ENCODE results near the gene ALK.

Gene ALK

DNA sequence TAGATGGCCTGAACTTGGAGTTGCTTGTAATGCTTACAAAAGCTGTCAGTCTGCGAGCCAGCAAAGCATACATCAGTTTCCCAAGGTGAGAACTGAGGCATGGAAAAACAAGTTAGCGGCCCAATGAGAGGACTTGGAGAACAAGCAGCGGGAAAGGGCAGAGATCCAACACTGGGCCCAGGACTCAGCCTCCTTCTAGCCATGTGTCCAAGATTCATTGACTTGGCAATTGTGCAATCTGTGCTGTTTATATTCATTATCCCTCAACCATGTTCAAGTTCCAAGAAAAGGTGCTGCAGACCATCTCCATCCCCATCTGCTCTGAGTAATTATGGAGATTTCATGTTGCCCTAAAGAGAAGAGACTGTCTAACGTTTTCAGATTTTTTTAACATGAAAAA is 187.4 kb downstream of the ALK start:
- TF ChIP-seq, protein P1, sequence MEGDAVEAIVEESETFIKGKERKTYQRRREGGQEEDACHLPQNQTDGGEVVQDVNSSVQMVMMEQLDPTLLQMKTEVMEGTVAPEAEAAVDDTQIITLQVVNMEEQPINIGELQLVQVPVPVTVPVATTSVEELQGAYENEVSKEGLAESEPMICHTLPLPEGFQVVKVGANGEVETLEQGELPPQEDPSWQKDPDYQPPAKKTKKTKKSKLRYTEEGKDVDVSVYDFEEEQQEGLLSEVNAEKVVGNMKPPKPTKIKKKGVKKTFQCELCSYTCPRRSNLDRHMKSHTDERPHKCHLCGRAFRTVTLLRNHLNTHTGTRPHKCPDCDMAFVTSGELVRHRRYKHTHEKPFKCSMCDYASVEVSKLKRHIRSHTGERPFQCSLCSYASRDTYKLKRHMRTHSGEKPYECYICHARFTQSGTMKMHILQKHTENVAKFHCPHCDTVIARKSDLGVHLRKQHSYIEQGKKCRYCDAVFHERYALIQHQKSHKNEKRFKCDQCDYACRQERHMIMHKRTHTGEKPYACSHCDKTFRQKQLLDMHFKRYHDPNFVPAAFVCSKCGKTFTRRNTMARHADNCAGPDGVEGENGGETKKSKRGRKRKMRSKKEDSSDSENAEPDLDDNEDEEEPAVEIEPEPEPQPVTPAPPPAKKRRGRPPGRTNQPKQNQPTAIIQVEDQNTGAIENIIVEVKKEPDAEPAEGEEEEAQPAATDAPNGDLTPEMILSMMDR (IDR thresholded peaks at IDR 0.05; ENCODE audit: extremely low read depth, missing control alignments) = no peak
- no peak for DNase-seq (ENCODE audit: low spot score)

DNA sequence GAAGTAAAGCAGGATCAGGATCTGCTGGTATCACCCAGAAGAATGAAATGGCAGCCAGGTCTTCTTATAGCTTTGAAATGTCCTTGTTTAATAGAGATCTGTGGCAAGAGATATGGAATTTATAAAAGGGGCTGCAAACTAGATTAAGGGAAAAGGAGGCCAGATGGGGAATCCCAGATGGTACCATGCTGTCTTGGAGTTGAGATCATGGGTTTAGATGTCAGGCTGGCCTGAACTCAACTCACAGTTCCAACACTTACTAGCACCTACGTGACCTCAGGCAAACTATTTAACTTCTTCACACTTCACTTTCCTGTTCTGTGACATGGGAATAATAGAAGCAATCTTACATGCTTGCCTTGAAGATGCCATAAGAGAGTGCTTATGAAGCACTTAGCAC is 188.2 kb downstream of the ALK start:
- TF ChIP-seq, protein P1 (IDR thresholded peaks at IDR 0.05; ENCODE audit: extremely low read depth, missing control alignments) = no peak
- no peak for DNase-seq (ENCODE audit: low spot score)

DNA sequence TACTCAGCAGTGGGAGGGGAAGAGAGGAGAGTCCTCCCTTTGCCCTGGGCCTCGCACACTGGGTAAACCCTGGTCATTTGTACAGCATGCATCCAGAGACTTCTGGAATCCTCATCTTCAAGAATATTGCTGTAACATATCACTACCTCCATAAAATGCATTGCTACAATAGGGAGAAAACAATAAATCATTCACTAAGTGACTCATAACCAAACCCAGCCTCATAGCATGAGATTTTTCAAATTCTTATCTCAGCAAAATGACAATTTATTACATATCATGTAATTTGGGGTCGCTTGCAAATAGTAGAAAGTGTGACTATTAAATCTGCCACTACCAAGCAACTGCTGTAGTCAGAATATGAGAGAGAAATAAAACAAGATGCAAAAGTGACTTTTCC is 189.4 kb downstream of the ALK start:
- no peak for DNase-seq (ENCODE audit: low spot score)
- TF ChIP-seq, protein P1 (IDR thresholded peaks at IDR 0.05; ENCODE audit: extremely low read depth, missing control alignments) = no peak

DNA sequence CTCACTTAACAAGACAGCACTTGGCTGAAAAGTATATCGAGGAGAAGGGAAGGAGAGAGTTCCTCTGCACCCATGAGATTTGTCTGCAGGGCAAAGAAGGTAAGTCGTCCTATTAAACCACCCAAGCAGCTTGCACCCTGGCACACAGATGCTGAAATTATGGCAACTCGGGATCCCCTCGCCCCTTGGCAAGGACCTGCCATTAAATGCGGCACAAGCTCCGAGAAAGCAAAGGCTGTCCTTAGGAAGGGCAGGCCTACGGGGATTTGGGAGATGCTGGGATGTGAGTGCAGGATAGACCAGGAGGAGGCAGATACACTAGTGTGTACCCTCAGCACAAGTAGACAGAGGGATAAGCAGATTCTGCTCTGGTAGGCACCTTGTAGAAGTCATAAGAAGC is 191.5 kb downstream of the ALK start:
- DNase-seq (ENCODE audit: low spot score) = no peak
- TF ChIP-seq, protein P1 (IDR thresholded peaks at IDR 0.05; ENCODE audit: extremely low read depth, missing control alignments) = no peak

DNA sequence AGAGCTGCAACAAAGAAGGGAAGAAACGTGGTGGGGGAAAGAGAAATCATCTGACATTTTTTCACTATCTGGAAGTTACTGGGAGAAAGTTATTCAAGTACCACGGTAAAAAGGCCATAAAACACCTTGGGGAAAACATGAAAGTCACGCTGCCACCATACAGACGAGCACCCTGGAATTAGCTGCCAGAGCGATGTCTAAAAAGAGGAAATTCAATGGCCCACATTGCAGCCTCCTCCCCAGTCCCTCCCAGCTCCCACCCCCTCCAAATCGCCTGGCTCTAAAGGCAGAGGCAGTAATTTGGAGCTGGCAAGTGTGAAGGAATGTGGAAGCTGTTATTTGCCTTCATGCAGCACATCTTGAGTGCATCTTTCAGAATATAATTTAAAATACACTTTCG is 192.0 kb downstream of the ALK start:
- TF ChIP-seq, protein P1 (IDR thresholded peaks at IDR 0.05; ENCODE audit: extremely low read depth, missing control alignments) = no peak
- DNase-seq (ENCODE audit: low spot score) = no peak

DNA sequence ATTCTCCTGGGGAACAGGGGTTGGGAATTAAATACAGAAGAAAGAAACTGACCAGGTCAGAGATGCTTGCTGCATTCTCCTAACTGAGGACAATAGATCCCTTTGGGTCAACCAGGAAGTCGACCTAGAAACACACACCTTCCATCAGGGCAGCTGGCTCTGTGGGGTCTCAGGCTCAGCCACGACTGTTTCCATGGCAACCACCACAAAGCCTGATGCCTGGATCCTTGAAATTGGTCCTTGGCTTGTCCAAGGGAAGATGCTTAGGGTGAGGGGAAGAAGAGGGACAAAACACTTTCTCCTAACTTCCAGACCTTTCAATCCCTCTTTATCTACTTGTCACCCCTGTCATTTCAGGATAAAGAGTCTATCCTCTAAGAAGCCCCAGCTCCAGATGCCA is 194.4 kb downstream of the ALK start:
- DNase-seq (ENCODE audit: low spot score) = no peak
- TF ChIP-seq, protein P1 (IDR thresholded peaks at IDR 0.05; ENCODE audit: extremely low read depth, missing control alignments) = no peak

DNA sequence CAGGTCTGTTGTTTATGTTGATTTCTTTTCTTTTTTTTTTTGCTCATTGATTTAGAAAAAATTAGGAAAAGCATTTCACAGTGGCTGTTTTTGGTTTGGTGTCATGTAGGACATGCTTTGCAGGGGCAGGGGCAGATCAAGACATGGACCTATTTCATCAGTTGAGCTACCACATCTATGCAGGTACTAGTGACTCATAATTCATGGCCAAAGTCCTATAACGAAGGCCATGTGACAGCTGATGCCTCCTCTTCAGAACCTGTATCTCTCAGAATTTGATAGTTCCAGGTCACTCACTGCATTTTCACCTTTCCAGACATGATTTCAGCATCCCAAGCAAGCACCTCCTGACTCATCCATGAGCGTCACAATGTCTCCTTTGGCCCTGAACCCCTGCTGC is 195.8 kb downstream of the ALK start:
- no peak for DNase-seq (ENCODE audit: low spot score)

More for the DNA sequence above, 195.8 kb downstream of the ALK start:
- TF ChIP-seq, protein P1 (IDR thresholded peaks at IDR 0.05; ENCODE audit: extremely low read depth, missing control alignments) = no peak

Data from GM20000 (cell line).